Retinal pigment epithelial cell (primary cell): ENCODE results near the gene VPS37B.
"Not testable (repeated sequence)": the region's sequence is repeated elsewhere in the genome, so short reads cannot be mapped to it uniquely, and the experiment has no call there.

Source experiments
- DNase-seq: peaks from one replicate; pipeline ENCODE4 v3.0.0-alpha.2; 2010; ENCODE audit warnings: low read depth
- H3K4me3 ChIP-seq: 2 replicates; pipeline ENCODE4 v1.5.1; 2011; ENCODE audit warnings: mild to moderate bottlenecking, low read length, control low read depth, moderate library complexity
- TF ChIP-seq, protein P1 (sequence below): conservative IDR thresholded peaks from 2 replicates; pipeline ENCODE4 v1.5.1; 2011; ENCODE audit warnings: low read depth, low read length, control low read depth, inconsistent platforms

The VPS37B gene

DNA sequence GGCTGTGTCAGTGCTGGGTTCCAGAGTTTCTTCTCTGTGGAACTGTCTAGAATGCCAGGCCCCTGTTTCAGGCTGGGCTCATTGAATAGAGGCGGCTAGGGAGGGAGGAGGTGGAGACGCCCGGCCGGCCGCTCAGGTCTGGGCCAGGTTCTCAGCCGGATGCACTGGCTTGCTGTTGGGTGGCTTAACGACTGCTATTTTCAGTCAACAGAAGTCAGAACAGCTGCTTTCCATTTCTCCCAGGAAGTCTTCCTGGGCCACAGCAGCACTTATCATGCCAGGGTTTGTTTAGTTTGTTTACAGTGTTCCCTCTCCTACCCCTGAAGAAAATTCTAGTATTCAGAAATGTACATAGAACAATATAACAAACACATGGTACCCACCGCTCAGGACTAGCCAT lies 26.0 kb upstream of the VPS37B start:
- TF ChIP-seq, protein P1, sequence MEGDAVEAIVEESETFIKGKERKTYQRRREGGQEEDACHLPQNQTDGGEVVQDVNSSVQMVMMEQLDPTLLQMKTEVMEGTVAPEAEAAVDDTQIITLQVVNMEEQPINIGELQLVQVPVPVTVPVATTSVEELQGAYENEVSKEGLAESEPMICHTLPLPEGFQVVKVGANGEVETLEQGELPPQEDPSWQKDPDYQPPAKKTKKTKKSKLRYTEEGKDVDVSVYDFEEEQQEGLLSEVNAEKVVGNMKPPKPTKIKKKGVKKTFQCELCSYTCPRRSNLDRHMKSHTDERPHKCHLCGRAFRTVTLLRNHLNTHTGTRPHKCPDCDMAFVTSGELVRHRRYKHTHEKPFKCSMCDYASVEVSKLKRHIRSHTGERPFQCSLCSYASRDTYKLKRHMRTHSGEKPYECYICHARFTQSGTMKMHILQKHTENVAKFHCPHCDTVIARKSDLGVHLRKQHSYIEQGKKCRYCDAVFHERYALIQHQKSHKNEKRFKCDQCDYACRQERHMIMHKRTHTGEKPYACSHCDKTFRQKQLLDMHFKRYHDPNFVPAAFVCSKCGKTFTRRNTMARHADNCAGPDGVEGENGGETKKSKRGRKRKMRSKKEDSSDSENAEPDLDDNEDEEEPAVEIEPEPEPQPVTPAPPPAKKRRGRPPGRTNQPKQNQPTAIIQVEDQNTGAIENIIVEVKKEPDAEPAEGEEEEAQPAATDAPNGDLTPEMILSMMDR = no peak
- H3K4me3 ChIP-seq = no peak overlapping the region
- no peak for DNase-seq

DNA sequence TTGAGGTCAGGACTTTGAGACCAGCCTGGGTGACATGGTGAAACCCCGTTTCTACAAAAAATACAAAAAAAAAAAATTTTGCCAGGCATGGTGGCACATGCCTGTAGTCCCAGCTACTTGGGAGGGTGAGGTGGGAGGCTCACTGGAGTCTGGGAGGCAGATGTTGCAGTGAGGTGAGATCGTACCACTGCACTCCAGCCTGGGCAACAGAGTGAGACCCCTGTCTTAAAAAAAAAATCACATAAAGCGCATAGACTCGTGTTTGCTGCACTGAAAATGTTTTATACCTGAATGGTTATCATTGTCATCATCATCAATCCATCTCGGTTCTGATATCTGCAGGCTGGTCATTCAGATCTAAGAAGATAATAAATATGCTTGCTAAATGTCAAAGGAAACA lies 24.8 kb upstream of the VPS37B start:
- no peak for DNase-seq
- TF ChIP-seq, protein P1 = no peak
- H3K4me3 ChIP-seq = no peak overlapping the region

DNA sequence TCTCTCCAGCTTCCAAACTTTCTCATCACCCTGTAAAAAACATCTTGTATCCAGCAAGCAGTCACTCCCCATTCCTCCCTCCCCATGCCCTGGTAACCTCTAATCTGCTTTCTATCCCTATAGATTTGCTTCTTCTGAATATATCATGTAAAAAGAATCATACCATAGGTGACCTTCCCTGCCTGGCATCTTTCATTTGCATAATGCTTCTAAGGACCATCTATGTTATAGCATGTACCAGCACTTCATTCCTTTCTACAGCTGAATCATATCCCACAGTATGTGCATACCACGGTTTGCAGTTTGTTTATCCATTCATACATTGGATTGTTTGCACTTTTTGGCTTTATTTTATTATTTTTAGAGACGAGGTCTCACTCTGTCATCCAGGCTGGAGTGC lies 22.9 kb upstream of the VPS37B start:
- no peak for DNase-seq
- TF ChIP-seq, protein P1 = no peak
- H3K4me3 ChIP-seq = no peak overlapping the region

DNA sequence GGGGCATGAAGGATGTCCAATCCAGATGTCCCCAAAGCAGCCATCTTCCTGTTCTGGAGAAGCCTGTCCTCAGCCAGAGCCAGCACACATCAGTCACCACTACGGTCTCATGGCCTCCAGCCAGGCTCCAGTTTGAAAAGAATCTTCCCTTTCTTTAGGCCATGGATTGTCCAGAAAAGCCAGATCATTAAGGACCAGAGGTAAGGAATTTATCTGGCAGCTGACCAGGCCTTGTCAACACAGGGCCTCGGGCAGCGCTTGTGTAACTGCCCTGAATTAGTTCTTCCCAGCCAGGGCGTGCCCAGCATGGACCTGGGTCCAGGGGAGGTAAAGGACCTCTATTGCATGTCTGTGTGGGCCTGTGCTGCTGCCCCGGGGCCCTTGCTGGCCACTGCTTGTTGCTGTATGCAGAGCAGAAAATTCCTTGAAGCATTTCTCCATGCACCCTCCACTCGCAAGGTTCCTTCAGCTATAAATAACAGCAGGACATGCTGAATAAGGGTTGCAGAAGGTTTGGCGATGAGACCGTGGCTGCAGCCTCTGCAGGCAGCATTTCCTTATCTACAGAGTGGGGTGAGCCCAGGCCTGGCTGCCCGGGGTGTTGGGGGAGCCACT lies 21.7 kb upstream of the VPS37B start:
- TF ChIP-seq, protein P1 = no peak
- no peak overlapping the region for H3K4me3 ChIP-seq
- peak; percentile 38 for DNase-seq

DNA sequence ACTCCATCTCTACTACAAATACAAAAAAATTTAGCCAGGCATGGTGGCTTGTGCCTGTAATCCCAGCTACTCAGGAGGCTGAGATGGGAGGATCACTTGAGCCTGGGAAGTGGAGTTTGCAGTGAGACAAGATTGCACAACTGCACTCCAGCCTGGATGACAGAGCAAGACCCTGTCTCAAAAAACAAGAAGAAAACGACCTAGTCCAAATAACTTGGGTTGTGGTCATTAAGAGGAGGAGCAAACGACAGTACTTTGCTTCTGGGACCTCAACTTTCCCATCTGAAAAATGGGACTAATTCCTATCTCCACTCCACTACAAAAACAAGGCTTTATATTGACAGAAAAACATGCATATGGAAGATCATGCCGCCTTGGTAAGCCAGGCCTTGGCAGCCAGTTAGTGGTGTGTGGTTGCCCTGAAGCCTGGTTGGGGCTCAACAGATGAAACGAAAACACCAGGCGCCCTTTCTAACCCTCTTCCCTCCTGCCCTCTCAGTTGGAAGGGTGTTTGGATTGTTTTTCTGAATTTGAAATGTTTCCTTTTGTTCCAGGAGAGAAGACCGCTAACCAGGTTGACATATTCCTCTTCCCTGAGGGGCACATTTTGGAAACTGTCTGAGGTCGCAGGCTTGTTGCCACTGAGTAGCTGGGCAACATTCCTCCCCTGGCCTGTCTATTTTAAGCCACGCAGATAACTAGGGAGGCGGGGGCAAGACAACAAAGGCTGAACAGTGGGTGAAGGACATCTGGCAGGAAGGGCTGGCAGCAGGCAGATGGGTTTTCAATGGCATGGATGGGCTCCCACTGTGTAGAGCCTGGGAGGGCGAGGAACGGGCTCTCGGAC lies 13.7 kb upstream of the VPS37B start:
- no peak overlapping the region for H3K4me3 ChIP-seq
- TF ChIP-seq, protein P1 = no peak
- DNase-seq = no peak

DNA sequence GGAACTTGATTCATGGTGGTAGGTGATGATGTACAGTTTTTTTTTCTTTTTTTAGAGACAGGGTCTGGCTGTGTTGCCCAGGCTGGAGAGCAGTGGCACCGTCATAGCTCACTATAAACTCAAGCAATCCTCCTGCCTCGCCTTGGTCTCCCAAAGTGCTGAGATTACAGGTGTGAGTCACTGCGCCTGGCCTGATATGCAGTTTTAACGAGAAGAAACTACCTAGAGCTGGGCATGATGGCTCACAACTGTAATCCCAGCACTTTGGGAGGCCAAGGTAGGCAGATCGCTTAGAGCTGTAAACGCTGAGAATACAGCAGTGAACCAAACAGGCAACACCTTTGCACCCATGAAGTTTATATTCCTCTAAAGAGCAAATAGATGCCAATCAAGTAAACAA lies 13.0 kb upstream of the VPS37B start:
- H3K4me3 ChIP-seq = no peak overlapping the region
- DNase-seq = no peak
- TF ChIP-seq, protein P1 = no peak

DNA sequence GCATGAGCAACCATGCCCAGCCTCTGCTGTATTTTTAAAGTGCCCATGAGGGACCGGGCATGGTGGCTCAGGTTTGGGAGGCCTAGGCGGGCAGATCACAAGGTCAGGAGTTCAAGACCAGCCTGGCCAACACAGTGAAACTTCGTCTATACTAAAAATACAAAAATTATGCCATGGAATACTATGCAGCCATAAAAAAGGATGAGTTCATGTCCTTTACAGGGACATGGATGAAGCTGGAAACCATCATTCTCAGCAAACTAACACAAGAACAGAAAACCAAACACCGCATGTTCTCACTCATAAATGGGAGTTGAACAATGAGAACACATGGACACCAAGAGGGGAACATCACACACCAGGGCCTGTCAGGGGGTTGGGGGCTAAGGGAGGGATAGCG lies 9.3 kb upstream of the VPS37B start:
- DNase-seq, H3K4me3 ChIP-seq: not testable (repeated sequence)
